NCI-H82 treated with DMSO at 0.1 percent for 48 hours (cell line): Measurements from ENCODE around the gene GRB2.
"Not testable (repeated sequence)": the region's sequence is repeated elsewhere in the genome, so short reads cannot be mapped to it uniquely, and the experiment has no call there.

Experiments
- DNase-seq: peaks from one replicate; lab custom pipeline; 2025; ENCODE audit not compliant: unreplicated experiment; lab: John Stamatoyannopoulos, UW

GRB2 gene

DNA sequence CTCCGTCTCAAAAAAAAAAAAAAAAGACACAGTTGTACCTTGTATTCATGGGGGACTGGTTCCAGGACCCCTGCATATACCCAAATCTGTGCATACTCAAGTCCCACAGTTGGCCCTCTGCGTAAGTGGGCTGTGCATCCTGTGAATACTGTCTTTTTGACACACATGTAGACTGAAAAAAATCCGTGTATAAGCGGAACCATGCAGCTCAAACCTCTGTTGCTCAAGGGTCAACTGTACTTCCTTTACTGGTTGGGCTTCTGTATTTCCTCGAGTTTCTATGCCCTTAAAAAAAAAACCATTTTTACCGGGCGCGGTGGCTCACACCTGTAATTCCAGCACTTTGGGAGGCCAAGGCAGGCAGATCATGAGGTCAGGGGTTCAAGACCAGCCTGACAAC is 52.3 kb downstream of the GRB2 start:
- no peak for DNase-seq

DNA sequence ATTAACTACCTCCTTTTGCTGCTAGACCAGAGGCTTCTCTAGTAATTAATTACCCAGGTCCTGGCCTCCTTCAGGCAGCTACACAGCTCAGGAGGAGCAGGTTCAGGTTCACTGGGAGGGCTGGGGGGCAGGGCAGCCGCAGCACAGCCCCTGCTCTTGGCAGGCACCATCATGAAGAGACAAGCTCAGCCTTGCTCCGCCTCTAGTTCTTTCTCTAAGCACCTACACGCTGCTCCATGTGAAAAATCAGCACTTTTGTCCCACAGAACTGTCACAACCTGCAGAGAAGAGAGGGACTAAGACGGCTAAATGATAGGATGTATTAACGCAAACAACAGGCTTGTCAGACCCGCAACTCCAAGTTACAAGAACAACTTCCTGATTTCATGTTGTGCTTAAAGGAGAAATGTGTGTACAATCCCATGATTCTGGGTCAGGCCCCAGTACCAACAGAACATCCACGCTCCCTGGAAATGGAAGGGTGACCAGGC is 53.4 kb downstream of the GRB2 start:
- no peak for DNase-seq

DNA sequence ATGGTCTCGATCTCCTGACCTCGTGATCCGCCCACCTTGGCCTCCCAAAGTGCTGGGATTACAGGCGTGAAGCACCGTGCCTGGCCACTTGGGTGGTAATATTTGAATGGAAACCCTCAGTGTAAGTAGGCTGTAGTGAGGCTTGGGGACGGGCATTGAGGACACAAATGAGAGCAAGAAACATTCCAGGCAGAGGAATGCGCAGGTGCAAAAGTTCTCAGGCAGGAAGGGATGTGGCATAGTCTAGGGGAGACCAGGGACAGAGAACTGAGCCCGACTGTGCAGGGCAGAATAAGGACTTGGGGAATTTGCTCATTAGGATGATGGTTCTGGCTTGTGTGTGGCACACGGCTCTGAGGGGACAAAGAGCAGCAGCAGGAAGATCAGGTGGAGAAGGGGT is 54.8 kb downstream of the GRB2 start:
- no peak for DNase-seq

- no peak for DNase-seq
Observed at GRCh38 chr17:75350029-75350428, 55.4 kb downstream of the GRB2 start.

DNA sequence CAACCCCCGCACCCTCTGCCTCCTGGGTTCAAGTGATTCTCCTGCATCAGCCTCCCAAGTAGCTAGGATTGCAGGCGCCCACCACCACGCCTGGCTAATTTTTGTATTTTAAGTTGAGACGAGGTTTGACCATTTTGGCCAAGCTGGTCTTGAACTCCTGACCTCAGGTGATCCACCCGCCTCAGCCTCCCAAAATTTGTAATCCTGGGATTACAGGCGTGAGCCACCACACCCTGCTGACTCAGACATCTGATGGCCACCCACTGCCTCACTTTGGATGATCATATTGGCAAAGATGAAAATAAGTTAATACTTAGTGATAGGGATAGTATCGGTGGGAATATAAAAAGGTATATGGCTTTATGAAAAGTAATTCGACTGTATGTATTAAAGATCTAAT is 55.9 kb downstream of the GRB2 start:
- no peak for DNase-seq

DNA sequence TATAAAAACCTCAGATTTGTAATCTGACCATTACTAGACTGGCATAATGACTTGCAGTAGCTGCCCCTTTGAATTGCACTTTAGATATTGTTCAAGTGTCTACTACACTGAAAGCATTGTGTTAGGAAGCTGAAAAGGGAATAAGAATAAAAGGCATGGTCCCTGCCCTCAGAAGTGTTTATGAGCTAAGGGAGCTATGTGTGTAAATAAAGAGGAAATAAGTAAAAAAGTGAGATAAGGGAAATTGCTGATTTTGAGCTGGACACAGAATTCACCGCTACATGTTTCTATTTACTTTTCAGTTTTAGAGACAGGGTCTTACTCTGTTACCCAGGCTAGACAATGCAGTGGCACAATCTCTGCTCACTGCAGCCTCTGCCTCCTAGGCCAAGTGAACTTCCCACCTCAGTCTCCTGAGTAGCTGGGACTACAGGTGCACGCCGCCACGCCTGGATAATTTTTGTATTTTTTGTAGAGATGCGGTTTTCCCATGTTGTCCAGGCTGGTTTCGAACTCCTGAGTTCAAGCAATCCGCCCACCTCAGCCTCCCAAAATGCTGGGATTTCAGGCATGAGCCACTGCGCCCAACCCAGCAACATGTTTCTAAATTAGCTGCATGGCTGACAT is 57.0 kb downstream of the GRB2 start:
- no peak for DNase-seq

- DNase-seq: peak; percentile 77
Observed at GRCh38 chr17:75346906-75347305, 58.6 kb downstream of the GRB2 start.

GRCh38 chr17:75346368-75346767 is 59.1 kb downstream of the GRB2 start:
- DNase-seq: not testable (repeated sequence)

- DNase-seq: no peak
Observed at GRCh38 chr17:75345514-75346167, 59.8 kb downstream of the GRB2 start.

GRCh38 chr17:75344666-75345065 is 60.8 kb downstream of the GRB2 start:
- peak; percentile 60 for DNase-seq

GRCh38 chr17:75342996-75343395 is 62.5 kb downstream of the GRB2 start:
- DNase-seq: peak; percentile 22

DNA sequence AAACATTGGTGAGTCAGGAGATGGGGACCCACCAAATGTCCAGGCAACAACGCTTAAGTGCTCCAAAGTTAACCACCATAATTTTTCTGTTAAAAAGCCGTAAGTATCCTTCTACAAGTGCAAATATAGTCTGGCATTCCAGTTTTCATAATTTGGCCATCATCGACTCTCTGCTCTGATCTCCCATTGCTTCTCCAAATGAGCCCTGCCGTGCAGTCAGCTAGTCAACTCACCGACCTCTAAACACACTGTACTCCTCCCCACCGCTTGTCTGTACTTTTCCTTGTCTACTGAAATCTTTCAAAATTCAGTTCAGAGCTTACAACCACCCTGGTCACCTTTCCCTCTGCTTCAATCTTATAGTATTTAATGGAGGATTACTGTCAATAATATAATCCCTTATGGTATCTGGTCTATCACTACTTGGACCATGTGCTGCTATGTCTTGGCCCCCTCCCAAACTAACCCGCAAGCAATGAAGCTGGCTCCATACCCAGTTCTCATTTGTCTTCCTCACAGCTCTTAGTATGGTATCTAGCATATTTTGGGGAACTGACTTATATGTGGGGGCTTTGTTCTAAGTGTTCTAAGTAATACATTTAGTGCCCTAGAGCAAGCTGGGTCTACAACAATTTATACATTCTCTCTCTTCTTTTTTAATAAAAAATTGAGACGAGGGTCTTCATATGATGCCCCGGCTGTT is 63.5 kb downstream of the GRB2 start:
- peak; percentile 20 for DNase-seq

GRCh38 chr17:75340631-75341030 is 64.8 kb downstream of the GRB2 start:
- no peak for DNase-seq

- DNase-seq: no peak
Observed at GRCh38 chr17:75339971-75340370, 65.5 kb downstream of the GRB2 start.

- DNase-seq: no peak
Observed at GRCh38 chr17:75338335-75338734, 67.1 kb downstream of the GRB2 start.

DNA sequence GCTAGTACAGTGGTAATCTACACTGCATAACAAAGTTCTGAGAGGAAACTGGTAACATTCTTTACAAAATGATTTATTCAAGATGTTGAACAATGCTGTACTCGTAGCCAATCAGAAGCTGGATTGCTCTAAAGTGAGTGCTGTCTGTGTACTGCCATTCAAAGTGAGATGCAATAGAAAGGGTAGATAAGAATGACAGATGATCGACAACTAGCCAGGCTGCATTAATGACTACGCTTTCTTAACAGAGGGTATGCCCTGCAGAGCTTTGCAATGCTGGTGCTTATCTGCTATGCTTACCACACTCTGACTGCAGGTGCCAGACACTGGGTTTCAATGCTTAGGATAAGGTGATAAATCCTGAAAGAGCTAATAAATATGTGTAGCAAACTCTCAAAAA is 70.2 kb downstream of the GRB2 start:
- DNase-seq: no peak

GRCh38 chr17:75334723-75335122 is 70.8 kb downstream of the GRB2 start:
- no peak for DNase-seq

GRCh38 chr17:75331671-75332070 is 73.8 kb downstream of the GRB2 start:
- DNase-seq: no peak

DNA sequence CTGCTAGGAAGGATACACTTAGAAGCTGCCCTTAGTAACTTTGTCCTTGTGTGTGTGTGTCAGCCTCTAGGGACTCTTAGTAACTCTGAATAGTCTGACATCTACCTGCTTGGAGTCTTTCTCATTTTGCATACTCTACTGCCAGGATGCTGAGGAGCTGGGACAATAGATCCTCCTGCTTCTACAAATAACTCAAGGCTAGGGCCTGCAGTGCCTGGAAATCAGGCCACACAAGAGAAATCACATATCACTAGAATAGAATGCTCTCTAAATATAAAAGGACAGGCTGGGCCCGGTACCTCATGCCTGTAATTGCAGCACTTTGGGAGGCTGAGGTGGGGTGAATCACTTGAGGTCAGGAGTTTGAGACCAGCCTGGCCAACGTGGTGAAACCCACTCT is 77.7 kb downstream of the GRB2 start:
- DNase-seq: no peak

GRCh38 chr17:75326226-75326848 is 79.1 kb downstream of the GRB2 start:
- no peak for DNase-seq

GRCh38 chr17:75325827-75326225 is 79.7 kb downstream of the GRB2 start:
- DNase-seq: no peak

- DNase-seq: no peak
Observed at GRCh38 chr17:75325348-75325747, 80.1 kb downstream of the GRB2 start.
